Adrenal gland (tissue), 12 donors: Measurements from ENCODE around the gene DFFB. TPM values are rescaled to one million over a fixed set of nuclear protein-coding genes. Genes with fewer than 3 reads are reported as not detected.

Experiments used
- DNase-seq, 7 donors: peaks; one replicate each; pipeline ENCODE4 v3.0.0-alpha.2; 2019 to 2020
- H3K27ac ChIP-seq, 5 donors: fragments of 200-600 bp; sonication (generic) in 4 of 5; 1 replicate in 3 of 5; 2 replicates in 2 of 5; pipeline versions ENCODE4 v1.5.1 to v1.8.0; 2016 to 2020; ENCODE audit warnings: mild to moderate bottlenecking in 1 of 5
- H3K27me3 ChIP-seq: fragments of 200-600 bp; 2 replicates; pipeline ENCODE4 v1.8.0; 2021
- H3K36me3 ChIP-seq, 2 donors: fragments of 200-600 bp; replicated peaks in 1 of 2; 1 replicate in 1 of 2; 2 replicates in 1 of 2; pipeline versions ENCODE4 v1.5.1 to v1.8.0; 2018 to 2022
- H3K4me1 ChIP-seq, 2 donors: fragments of 200-600 bp; replicated peaks in 1 of 2; 1 replicate in 1 of 2; 2 replicates in 1 of 2; pipeline versions ENCODE4 v1.5.1 to v1.8.0; 2018 to 2021
- H3K4me3 ChIP-seq, 4 donors: fragments of 200-600 bp; sonication (generic) in 3 of 4; one replicate each; pipeline ENCODE4 v1.5.1; 2016 to 2018
- H3K9me3 ChIP-seq, 3 donors: fragments of 200-600 bp; sonication (generic) in 1 of 3; replicated peaks in 1 of 3; 1 replicate in 2 of 3; 2 replicates in 1 of 3; pipeline versions ENCODE4 v1.5.1 to v1.8.0; 2016 to 2021
- POLR2A ChIP-seq, 2 donors: fragments of 450-650 bp; IDR thresholded peaks; one replicate each; pipeline ENCODE4 v1.6.1; 2017; ENCODE audit warnings: antibody characterized with exemption in 2 of 2, mild to moderate bottlenecking in 2 of 2, moderate library complexity in 1 of 2
- WGBS, 4 donors: extraction: QIAGEN DNeasy Blood & Tissue Kit in 2 of 4; methylation state at CpG; one replicate each; pipeline versions ENCODE4 v1.1.5 to v1.1.7; 2013 to 2017; 5-methylcytosine and 5-hydroxymethylcytosine counted together
- intact Hi-C, 2 donors: fragments of 100-400 bp; cut with DNase I; formaldehyde crosslinking; loops; one replicate each; pipeline versions ENCODE4 v1.14.1 to v1.15.0; 2022 to 2023
- polyA plus RNA-seq, 3 donors: library from polyadenylated mRNA; stranded (reverse); fragments of 200-250 nt in 2 of 3; fragments of 350-450 nt in 1 of 3; fragmentation: Illumina TruSeq in 1 of 3; extraction: RNeasy Lipid Tissue Mini Kit (QIAGEN cat#74804) in 1 of 3; gene quantifications; one replicate each; pipeline ENCODE4 v1.2.3, GENCODE V29; 2013 to 2014
- total RNA-seq, 9 donors: library from RNA; depleted of rRNA in 4 of 9; stranded (reverse); fragments of >200 nt in 4 of 9; fragments of 120-200 nt in 1 of 9; fragmentation: NEBNext Ultra II Directional in 1 of 9; extraction: Animal tissue kit (Norgen Biotek cat#: 25700) in 1 of 9; gene quantifications; one replicate each; pipeline versions ENCODE4 v1.1.0 to v1.2.4, GENCODE V29; 2013 to 2023
- TF ChIP-seq, protein P1 (sequence below), 6 experiments: fragments of 450-650 bp in 4 of 6; fragments of 200-600 bp in 2 of 6; sonication (generic) in 1 of 6; IDR thresholded peaks; 1 replicate in 5 of 6; 2 replicates in 1 of 6; pipeline versions ENCODE4 v1.5.1 to v1.8.0; 2016 to 2021; ENCODE audit warnings: antibody characterized with exemption in 6 of 6, mild to moderate bottlenecking in 2 of 6, moderate library complexity in 1 of 6
- donor health status: healthy with polysubstance abuse.
- donor health status: Bipolar disorder and iron deficiency.
- donor health status: DM: yes; HTN: yes; CAD: no.
- donor health status: DM: no; HTN: no; CAD: no.
- donor health status: DM: no; HTN: no; CAD: no.
- donor health status: DM: yes; HTN: yes; CAD: no.

The DFFB gene
- total and polyA plus RNA-seq, 12 donors, result 1.8 to 13.4 (median 5.2) TPM

DNA sequence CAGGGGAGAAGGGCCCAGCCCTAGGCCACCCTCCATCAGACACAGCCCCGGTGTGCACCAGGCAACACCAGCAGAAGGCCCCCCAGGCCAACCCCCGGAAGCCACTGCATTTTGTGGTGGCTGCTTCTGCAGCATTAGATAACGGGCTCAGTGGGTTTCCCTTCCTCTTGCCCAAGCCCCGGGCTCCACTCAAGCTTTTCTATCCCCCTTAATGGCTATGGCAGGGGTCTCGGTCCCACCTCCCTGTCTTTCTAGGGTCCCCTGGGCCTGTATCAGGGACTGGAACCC lies 23.9 kb downstream of the DFFB start:
- TF ChIP-seq, protein P1, sequence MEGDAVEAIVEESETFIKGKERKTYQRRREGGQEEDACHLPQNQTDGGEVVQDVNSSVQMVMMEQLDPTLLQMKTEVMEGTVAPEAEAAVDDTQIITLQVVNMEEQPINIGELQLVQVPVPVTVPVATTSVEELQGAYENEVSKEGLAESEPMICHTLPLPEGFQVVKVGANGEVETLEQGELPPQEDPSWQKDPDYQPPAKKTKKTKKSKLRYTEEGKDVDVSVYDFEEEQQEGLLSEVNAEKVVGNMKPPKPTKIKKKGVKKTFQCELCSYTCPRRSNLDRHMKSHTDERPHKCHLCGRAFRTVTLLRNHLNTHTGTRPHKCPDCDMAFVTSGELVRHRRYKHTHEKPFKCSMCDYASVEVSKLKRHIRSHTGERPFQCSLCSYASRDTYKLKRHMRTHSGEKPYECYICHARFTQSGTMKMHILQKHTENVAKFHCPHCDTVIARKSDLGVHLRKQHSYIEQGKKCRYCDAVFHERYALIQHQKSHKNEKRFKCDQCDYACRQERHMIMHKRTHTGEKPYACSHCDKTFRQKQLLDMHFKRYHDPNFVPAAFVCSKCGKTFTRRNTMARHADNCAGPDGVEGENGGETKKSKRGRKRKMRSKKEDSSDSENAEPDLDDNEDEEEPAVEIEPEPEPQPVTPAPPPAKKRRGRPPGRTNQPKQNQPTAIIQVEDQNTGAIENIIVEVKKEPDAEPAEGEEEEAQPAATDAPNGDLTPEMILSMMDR (IDR thresholded peaks at IDR 0.05), result no peak
- no peak for TF ChIP-seq POLR2A (IDR thresholded peaks at IDR 0.05)
- Histone ChIP-seq H3K27me3 (no peaks in the 10 kb centered on the region), H3K36me3 (peaks cover 0 to 12% of the 10 kb centered on the region in 2 donors), H3K27ac (no peak overlapping the region), H3K4me3 (no peak overlapping the region), H3K4me1 (no peaks in the 10 kb centered on the region), H3K9me3 (peaks cover 0 to 7% (median 0%) of the 10 kb centered on the region in 3 donors)
- intact Hi-C loops, result no loop called here
- no peak for DNase-seq
- WGBS, 4 donors, result 79 to 100% (median 91%) methylated on average over 4 to 5 of the region's 5 CpGs

DNA sequence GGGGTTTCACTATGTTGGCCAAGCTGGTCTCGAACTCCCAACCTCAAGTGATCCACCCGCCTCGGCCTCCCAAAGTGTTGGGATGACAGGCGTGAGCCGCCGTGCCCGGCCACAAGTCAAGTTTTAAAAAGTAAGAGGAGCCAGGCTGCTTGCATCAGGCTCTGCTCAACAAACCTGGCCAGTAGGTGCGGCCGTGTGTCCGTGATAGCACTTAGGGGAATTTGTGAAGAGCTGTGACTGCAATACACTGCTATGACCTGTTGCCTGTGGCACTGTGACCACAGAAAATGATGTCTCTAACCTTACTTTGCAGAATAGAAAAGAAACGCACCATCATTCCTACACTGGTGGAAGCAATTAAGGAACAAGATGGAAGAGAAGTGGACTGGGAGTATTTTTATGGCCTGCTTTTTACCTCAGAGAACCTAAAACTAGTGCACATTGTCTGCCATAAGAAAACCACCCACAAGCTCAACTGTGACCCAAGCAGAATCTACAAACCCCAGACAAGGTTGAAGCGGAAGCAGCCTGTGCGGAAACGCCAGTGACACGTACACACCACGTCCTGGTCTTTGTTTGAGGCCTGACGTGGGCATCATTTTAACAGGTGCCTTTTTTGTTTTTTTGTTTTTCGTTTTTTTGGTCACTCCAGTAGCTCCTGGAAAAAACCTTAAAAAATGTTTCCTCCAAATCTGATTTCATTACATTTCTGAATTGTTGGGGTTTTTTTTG lies 26.1 kb downstream of the DFFB start:
- Histone ChIP-seq H3K9me3 (peaks cover 0 to 7% (median 0%) of the 10 kb centered on the region in 3 donors), H3K4me1 (no peaks in the 10 kb centered on the region), H3K4me3 (no peak overlapping the region), H3K36me3 (peaks cover 0 to 29% of the 10 kb centered on the region in 2 donors), H3K27me3 (no peaks in the 10 kb centered on the region), H3K27ac (no peak overlapping the region)
- intact Hi-C loops, result no loop called here
- 96 to 98% (median 97%) methylated on average over 18 of the region's 18 CpGs for WGBS, 4 donors
- TF ChIP-seq, protein P1 (IDR thresholded peaks at IDR 0.05), result no peak
- no peak for TF ChIP-seq POLR2A (IDR thresholded peaks at IDR 0.05)
- no peak for DNase-seq

DNA sequence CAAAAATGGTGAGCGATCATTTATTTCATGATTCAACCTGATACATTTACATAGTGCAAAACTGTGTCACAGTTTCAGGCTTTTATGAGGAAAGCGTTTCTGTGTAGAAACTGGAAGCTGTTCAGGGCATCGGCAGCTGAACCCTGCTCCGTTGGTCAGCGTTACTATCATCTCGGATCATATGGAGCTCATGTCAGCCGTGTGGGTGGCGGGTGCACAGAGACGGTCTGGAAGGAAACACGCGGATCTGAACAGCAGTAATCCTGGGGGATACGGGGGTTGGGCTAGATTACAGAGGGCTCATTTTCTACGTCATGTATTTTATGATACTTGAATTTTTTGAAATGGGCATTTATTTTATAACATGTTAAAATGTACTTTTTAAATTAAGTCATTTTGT lies 27.7 kb downstream of the DFFB start:
- H3K4me3 ChIP-seq, result no peak overlapping the region
- H3K36me3 ChIP-seq, result peaks cover 0 to 43% of the 10 kb centered on the region in 2 donors

DNA sequence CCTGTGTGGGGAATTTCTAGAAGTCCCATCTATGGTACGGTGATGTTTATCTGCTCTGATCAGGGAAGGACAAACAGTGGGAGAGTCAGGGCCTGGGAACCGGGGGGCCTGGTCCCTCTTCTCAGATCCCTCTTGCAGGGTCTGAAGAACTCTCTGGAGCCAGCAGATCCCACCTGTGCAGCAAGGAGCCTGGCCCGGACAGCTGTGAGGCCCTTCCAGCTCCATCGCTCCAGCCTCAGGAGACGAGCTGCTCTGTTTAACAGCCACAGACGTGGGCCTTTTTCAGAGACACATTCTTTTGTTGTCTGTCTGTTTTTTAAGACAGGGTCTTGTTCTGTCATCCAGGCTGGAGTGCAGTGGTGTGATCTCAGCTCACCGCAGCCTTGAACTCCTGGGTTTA lies 28.3 kb downstream of the DFFB start:
- peaks cover 0 to 49% of the 10 kb centered on the region in 2 donors for H3K36me3 ChIP-seq
- H3K27me3 ChIP-seq, result no peaks in the 10 kb centered on the region
- intact Hi-C loops, result no loop called here
- TF ChIP-seq, protein P1 (IDR thresholded peaks at IDR 0.05), result no peak
- no peak for TF ChIP-seq POLR2A (IDR thresholded peaks at IDR 0.05)
- H3K27ac ChIP-seq, result no peak overlapping the region
- no peak overlapping the region for H3K4me3 ChIP-seq
- no peaks in the 10 kb centered on the region for H3K4me1 ChIP-seq
- 89 to 94% (median 91%) methylated on average over 3 to 7 of the region's 7 CpGs for WGBS, 4 donors
- no peaks in the 10 kb centered on the region for H3K9me3 ChIP-seq
- DNase-seq, result no peak

More for the DNA sequence above, 27.7 kb downstream of the DFFB start:
- intact Hi-C loops, result no loop called here
- no peak overlapping the region for H3K27ac ChIP-seq
- TF ChIP-seq, protein P1 (IDR thresholded peaks at IDR 0.05), result no peak
- TF ChIP-seq POLR2A (IDR thresholded peaks at IDR 0.05), result no peak
- H3K9me3 ChIP-seq, result no peaks in the 10 kb centered on the region
- no peaks in the 10 kb centered on the region for H3K27me3 ChIP-seq
- H3K4me1 ChIP-seq, result no peaks in the 10 kb centered on the region
- DNase-seq, result no peak
- WGBS, 4 donors, result 93 to 98% (median 95%) methylated on average over 13 of the region's 13 CpGs
